NB4 (cell line): ENCODE data around the gene MKLN1.

ENCODE experiments used
- MYC ChIP-seq: IDR thresholded peaks from 2 replicates; pipeline ENCODE4 v1.6.1; 2011; ENCODE audit warnings: low read depth, low read length
- POLR2A ChIP-seq: IDR thresholded peaks from 2 replicates; pipeline ENCODE4 v1.6.1; 2011; ENCODE audit warnings: mild to moderate bottlenecking; ENCODE audit not compliant: insufficient read length; ENCODE audit errors: extremely low read depth
- TF ChIP-seq, protein P1 (sequence below): IDR thresholded peaks from one replicate; pipeline ENCODE4 v1.5.1; 2012; ENCODE audit warnings: low read depth, low read length

DNA sequence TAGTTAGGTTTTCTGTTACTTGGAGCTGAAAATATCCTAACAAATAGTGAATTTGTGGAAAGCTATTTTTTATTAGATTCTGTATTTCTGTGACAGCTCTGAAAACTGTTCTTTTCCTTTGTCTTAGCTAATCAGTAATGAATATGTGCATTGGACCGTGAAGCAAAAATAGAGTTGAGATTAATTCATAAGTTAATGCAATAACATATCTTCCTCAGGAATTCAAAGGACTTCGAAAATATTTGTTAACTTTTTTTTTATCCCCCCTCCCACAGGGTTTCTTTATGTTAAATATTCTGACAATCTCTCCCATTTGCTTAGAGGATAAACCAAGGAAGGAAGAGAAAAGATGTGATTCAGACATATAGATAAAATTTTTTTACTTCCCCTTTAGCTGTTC, 127.3 kb downstream of the MKLN1 start:
- TF ChIP-seq, protein P1, sequence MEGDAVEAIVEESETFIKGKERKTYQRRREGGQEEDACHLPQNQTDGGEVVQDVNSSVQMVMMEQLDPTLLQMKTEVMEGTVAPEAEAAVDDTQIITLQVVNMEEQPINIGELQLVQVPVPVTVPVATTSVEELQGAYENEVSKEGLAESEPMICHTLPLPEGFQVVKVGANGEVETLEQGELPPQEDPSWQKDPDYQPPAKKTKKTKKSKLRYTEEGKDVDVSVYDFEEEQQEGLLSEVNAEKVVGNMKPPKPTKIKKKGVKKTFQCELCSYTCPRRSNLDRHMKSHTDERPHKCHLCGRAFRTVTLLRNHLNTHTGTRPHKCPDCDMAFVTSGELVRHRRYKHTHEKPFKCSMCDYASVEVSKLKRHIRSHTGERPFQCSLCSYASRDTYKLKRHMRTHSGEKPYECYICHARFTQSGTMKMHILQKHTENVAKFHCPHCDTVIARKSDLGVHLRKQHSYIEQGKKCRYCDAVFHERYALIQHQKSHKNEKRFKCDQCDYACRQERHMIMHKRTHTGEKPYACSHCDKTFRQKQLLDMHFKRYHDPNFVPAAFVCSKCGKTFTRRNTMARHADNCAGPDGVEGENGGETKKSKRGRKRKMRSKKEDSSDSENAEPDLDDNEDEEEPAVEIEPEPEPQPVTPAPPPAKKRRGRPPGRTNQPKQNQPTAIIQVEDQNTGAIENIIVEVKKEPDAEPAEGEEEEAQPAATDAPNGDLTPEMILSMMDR = no peak
- no peak for TF ChIP-seq POLR2A
- TF ChIP-seq MYC = no peak
